GM23338 (cell line): Measurements from ENCODE around the gene ACOX1. TPM values are rescaled to one million over a fixed set of nuclear protein-coding genes. Genes with fewer than 3 reads are reported as not detected.

ENCODE experiments used
- ATAC-seq: fragments of 200-7000 bp; cut with Tn5 transposase; 3 replicates; pipeline ENCODE4 v1.9.1; 2020
- DNase-seq: peaks from one replicate; pipeline ENCODE4 v3.0.0-alpha.2; 2015; ENCODE audit warnings: low spot score
- H2AFZ ChIP-seq: fragments of 200-600 bp; sonication (generic); 2 replicates; pipeline ENCODE4 v1.8.0; 2016; ENCODE audit warnings: antibody characterized with exemption, mild to moderate bottlenecking, moderate library complexity
- H3F3A ChIP-seq: fragments of 200-600 bp; sonication (generic); replicated peaks from 2 replicates; pipeline ENCODE4 v1.8.0; 2017; ENCODE audit warnings: antibody characterized with exemption, mixed run types, low read depth
- H3K27ac ChIP-seq: fragments of 200-600 bp; sonication (generic); 2 replicates; pipeline ENCODE4 v1.6.1; 2016; ENCODE audit warnings: low read depth
- H3K27me3 ChIP-seq: fragments of 200-600 bp; sonication (generic); 2 replicates; pipeline ENCODE4 v1.8.0; 2016; ENCODE audit warnings: mild to moderate bottlenecking, mixed run types, moderate library complexity; ENCODE audit not compliant: insufficient read depth
- H3K36me3 ChIP-seq: fragments of 200-600 bp; sonication (generic); 2 replicates; pipeline ENCODE4 v1.8.0; 2016; ENCODE audit warnings: mild to moderate bottlenecking; ENCODE audit not compliant: insufficient read depth
- H3K4me1 ChIP-seq: fragments of 200-600 bp; sonication (generic); 2 replicates; pipeline ENCODE4 v1.8.0; 2016; ENCODE audit warnings: mild to moderate bottlenecking, moderate library complexity; ENCODE audit not compliant: insufficient read depth
- H3K4me2 ChIP-seq: fragments of 200-600 bp; sonication (generic); 2 replicates; pipeline ENCODE4 v1.7.1; 2017; ENCODE audit warnings: mixed run types
- H3K4me3 ChIP-seq: fragments of 200-600 bp; sonication (generic); 2 replicates; pipeline ENCODE4 v1.6.1; 2016; ENCODE audit warnings: mixed run types
- H3K79me2 ChIP-seq: fragments of 200-600 bp; sonication (generic); replicated peaks from 2 replicates; pipeline ENCODE4 v1.8.0; 2017; ENCODE audit warnings: mild to moderate bottlenecking; ENCODE audit not compliant: insufficient read depth
- H3K9me2 ChIP-seq: fragments of 200-600 bp; sonication (generic); 2 replicates; pipeline ENCODE4 v1.8.0; 2017; ENCODE audit not compliant: insufficient read depth
- H4K20me1 ChIP-seq: fragments of 200-600 bp; sonication (generic); replicated peaks from 2 replicates; pipeline ENCODE4 v1.8.0; 2017; ENCODE audit warnings: mild to moderate bottlenecking; ENCODE audit not compliant: insufficient read depth
- H3K27ac Mint-ChIP-seq: 2 replicates; pipeline ENCODE4 v1.8.0; 2020; ENCODE audit warnings: inconsistent platforms, mild to moderate bottlenecking, moderate library complexity, mixed read lengths
- H3K27me3 Mint-ChIP-seq: 3 replicates; pipeline ENCODE4 v1.8.0; 2022; ENCODE audit warnings: low read depth, mild to moderate bottlenecking, moderate library complexity, mixed read lengths, inconsistent platforms; ENCODE audit not compliant: insufficient read depth, poor library complexity
- H3K36me3 Mint-ChIP-seq: 3 replicates; pipeline ENCODE4 v1.8.0; 2021; ENCODE audit warnings: low read depth, mild to moderate bottlenecking, inconsistent platforms, moderate library complexity, mixed read lengths
- H3K4me1 Mint-ChIP-seq: 3 replicates; pipeline ENCODE4 v1.8.0; 2020; ENCODE audit warnings: mild to moderate bottlenecking, inconsistent platforms, mixed read lengths
- H3K4me3 Mint-ChIP-seq: 3 replicates; pipeline ENCODE4 v1.8.0; 2021; ENCODE audit warnings: moderate library complexity, mild to moderate bottlenecking, inconsistent platforms, mixed read lengths
- H3K9me3 Mint-ChIP-seq: 3 replicates; pipeline ENCODE4 v1.8.0; 2020; ENCODE audit warnings: moderate library complexity, mild to moderate bottlenecking, inconsistent platforms, mixed read lengths
- CREB1 ChIP-seq: fragments of 250-450 bp; sonication (Bioruptor Pico); IDR thresholded peaks from 2 replicates; pipeline ENCODE4 v1.5.0; 2020; ENCODE audit warnings: low read depth, mild to moderate bottlenecking, moderate library complexity
- EZH2 ChIP-seq: fragments of 200-600 bp; sonication (generic); IDR thresholded peaks from one replicate; pipeline ENCODE4 v1.8.0; 2017; ENCODE audit warnings: antibody characterized with exemption, mild to moderate bottlenecking, low read depth; ENCODE audit not compliant: unreplicated experiment
- EZH2phosphoT487 ChIP-seq: fragments of 200-600 bp; sonication (generic); IDR thresholded peaks from one replicate; pipeline ENCODE4 v1.8.1; 2018; ENCODE audit warnings: antibody characterized with exemption; ENCODE audit not compliant: unreplicated experiment
- JUNB ChIP-seq: IDR thresholded peaks from one replicate; pipeline ENCODE4 v1.6.1; 2016; ENCODE audit warnings: antibody characterized with exemption; ENCODE audit not compliant: unreplicated experiment
- NANOG ChIP-seq: IDR thresholded peaks from 2 replicates; pipeline ENCODE4 v1.6.1; 2016; ENCODE audit warnings: antibody characterized with exemption, borderline replicate concordance
- POLR2AphosphoS5 ChIP-seq: IDR thresholded peaks from 2 replicates; pipeline ENCODE4 v1.6.1; 2016; ENCODE audit warnings: antibody characterized with exemption, low read depth
- STAT1 ChIP-seq: IDR thresholded peaks from one replicate; pipeline ENCODE4 v1.6.1; 2016; ENCODE audit warnings: antibody characterized with exemption; ENCODE audit not compliant: unreplicated experiment
- ZNF114 ChIP-seq: fragments of 250-450 bp; sonication (Bioruptor Pico); IDR thresholded peaks from 2 replicates; pipeline ENCODE4 v1.5.0; 2020; ENCODE audit warnings: mild to moderate bottlenecking, moderate library complexity
- ZNF331 ChIP-seq: fragments of 250-450 bp; sonication (Bioruptor Pico); IDR thresholded peaks from 2 replicates; pipeline ENCODE4 v1.5.0; 2020; ENCODE audit warnings: low read depth, mild to moderate bottlenecking, moderate library complexity
- polyA plus RNA-seq: library from polyadenylated mRNA; unstranded; fragments of >200 nt; fragmentation: Nextera tagmentation; extraction: Ambion mirVana; gene quantifications from 2 replicates; pipeline ENCODE4 v1.2.1, GENCODE V29; 2016
- total RNA-seq: library from RNA; depleted of rRNA; stranded (reverse); fragments of >200 nt; shearing (Covaris generic); gene quantifications from 2 replicates; pipeline ENCODE4 v1.2.3, GENCODE V29; 2014
- TF ChIP-seq, protein P1 (sequence below): IDR thresholded peaks from 2 replicates; pipeline ENCODE4 v1.6.1; 2016; ENCODE audit warnings: antibody characterized with exemption
- TF ChIP-seq, protein P2 (sequence below): IDR thresholded peaks from one replicate; pipeline ENCODE4 v1.6.1; 2018; ENCODE audit warnings: antibody characterized with exemption; ENCODE audit not compliant: unreplicated experiment
- TF ChIP-seq, protein P3 (sequence below), 2 experiments: fragments of 200-600 bp in 1 of 2; sonication (generic) in 1 of 2; conservative IDR thresholded peaks; 2 replicates each; pipeline versions ENCODE4 v1.5.1 to v1.6.1; 2016 to 2017; ENCODE audit warnings: antibody characterized with exemption in 2 of 2, low read depth in 2 of 2, mild to moderate bottlenecking in 2 of 2, moderate library complexity in 1 of 2
- TF ChIP-seq, protein P4 (sequence below): fragments of 250-450 bp; sonication (Bioruptor Pico); IDR thresholded peaks from 2 replicates; pipeline ENCODE4 v1.5.0; 2020; ENCODE audit warnings: mild to moderate bottlenecking, moderate library complexity

The ACOX1 gene
- total and polyA plus RNA-seq, 2 experiments from 2014 or later, result 12.8 to 32.9 TPM

DNA sequence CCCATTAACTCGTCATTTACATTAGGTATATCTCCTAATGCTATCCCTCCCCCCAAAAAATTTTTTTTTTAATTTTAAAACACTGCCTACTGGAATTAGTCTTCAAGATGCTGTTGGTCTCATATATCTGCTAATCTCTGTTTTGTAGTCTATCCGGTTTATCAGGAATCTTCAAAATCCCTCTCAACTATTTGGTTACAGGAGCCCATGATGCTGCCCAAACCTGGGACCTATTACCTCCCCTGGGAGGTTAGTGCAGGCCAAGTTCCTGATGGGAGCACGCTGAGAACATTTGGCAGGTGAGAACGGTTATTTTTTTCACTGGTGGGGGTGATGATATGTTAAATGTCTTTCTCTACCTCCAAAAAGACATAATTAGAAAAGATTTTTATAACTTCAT, 7.0 kb upstream of the ACOX1 start:
- H3K36me3 Mint-ChIP-seq, result peaks cover 6% of the 10 kb centered on the region; the same call in 2 of the 3 replicates

More for the DNA sequence above, 7.0 kb upstream of the ACOX1 start:
- no peak overlapping the region for H3K4me3 ChIP-seq
- H3K4me1 ChIP-seq, result peaks cover 32% of the 10 kb centered on the region
- Mint-ChIP-seq H3K9me3 (no peaks in the 10 kb centered on the region), H3K27me3 (peaks cover 4% of the 10 kb centered on the region), H3K4me3 (no peak overlapping the region), H3K27ac (no peak overlapping the region), H3K4me1 (peaks cover 32% of the 10 kb centered on the region)
- peaks cover 28% of the 10 kb centered on the region for H3K79me2 ChIP-seq
- peaks cover 9% of the 10 kb centered on the region for H3F3A ChIP-seq
- no peak for TF ChIP-seq CREB1 (CRISPR knock-in tag)
- TF ChIP-seq, protein P1, sequence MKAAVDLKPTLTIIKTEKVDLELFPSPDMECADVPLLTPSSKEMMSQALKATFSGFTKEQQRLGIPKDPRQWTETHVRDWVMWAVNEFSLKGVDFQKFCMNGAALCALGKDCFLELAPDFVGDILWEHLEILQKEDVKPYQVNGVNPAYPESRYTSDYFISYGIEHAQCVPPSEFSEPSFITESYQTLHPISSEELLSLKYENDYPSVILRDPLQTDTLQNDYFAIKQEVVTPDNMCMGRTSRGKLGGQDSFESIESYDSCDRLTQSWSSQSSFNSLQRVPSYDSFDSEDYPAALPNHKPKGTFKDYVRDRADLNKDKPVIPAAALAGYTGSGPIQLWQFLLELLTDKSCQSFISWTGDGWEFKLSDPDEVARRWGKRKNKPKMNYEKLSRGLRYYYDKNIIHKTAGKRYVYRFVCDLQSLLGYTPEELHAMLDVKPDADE, result no peak
- no peak for TF ChIP-seq ZNF331
- TF ChIP-seq, protein P2, sequence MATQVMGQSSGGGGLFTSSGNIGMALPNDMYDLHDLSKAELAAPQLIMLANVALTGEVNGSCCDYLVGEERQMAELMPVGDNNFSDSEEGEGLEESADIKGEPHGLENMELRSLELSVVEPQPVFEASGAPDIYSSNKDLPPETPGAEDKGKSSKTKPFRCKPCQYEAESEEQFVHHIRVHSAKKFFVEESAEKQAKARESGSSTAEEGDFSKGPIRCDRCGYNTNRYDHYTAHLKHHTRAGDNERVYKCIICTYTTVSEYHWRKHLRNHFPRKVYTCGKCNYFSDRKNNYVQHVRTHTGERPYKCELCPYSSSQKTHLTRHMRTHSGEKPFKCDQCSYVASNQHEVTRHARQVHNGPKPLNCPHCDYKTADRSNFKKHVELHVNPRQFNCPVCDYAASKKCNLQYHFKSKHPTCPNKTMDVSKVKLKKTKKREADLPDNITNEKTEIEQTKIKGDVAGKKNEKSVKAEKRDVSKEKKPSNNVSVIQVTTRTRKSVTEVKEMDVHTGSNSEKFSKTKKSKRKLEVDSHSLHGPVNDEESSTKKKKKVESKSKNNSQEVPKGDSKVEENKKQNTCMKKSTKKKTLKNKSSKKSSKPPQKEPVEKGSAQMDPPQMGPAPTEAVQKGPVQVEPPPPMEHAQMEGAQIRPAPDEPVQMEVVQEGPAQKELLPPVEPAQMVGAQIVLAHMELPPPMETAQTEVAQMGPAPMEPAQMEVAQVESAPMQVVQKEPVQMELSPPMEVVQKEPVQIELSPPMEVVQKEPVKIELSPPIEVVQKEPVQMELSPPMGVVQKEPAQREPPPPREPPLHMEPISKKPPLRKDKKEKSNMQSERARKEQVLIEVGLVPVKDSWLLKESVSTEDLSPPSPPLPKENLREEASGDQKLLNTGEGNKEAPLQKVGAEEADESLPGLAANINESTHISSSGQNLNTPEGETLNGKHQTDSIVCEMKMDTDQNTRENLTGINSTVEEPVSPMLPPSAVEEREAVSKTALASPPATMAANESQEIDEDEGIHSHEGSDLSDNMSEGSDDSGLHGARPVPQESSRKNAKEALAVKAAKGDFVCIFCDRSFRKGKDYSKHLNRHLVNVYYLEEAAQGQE, result no peak
- no peak for TF ChIP-seq NANOG
- no peak for TF ChIP-seq JUNB
- TF ChIP-seq STAT1, result no peak
- TF ChIP-seq ZNF114 (CRISPR knock-in tag), result no peak
- TF ChIP-seq, protein P3, sequence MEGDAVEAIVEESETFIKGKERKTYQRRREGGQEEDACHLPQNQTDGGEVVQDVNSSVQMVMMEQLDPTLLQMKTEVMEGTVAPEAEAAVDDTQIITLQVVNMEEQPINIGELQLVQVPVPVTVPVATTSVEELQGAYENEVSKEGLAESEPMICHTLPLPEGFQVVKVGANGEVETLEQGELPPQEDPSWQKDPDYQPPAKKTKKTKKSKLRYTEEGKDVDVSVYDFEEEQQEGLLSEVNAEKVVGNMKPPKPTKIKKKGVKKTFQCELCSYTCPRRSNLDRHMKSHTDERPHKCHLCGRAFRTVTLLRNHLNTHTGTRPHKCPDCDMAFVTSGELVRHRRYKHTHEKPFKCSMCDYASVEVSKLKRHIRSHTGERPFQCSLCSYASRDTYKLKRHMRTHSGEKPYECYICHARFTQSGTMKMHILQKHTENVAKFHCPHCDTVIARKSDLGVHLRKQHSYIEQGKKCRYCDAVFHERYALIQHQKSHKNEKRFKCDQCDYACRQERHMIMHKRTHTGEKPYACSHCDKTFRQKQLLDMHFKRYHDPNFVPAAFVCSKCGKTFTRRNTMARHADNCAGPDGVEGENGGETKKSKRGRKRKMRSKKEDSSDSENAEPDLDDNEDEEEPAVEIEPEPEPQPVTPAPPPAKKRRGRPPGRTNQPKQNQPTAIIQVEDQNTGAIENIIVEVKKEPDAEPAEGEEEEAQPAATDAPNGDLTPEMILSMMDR (conservative IDR thresholded peaks at IDR 0.05; ENCODE audit: low read depth in 2 of 2), result no peak
- TF ChIP-seq EZH2, result no peak
- TF ChIP-seq EZH2phosphoT487, result no peak
- no peak for TF ChIP-seq POLR2AphosphoS5
- TF ChIP-seq, protein P4, sequence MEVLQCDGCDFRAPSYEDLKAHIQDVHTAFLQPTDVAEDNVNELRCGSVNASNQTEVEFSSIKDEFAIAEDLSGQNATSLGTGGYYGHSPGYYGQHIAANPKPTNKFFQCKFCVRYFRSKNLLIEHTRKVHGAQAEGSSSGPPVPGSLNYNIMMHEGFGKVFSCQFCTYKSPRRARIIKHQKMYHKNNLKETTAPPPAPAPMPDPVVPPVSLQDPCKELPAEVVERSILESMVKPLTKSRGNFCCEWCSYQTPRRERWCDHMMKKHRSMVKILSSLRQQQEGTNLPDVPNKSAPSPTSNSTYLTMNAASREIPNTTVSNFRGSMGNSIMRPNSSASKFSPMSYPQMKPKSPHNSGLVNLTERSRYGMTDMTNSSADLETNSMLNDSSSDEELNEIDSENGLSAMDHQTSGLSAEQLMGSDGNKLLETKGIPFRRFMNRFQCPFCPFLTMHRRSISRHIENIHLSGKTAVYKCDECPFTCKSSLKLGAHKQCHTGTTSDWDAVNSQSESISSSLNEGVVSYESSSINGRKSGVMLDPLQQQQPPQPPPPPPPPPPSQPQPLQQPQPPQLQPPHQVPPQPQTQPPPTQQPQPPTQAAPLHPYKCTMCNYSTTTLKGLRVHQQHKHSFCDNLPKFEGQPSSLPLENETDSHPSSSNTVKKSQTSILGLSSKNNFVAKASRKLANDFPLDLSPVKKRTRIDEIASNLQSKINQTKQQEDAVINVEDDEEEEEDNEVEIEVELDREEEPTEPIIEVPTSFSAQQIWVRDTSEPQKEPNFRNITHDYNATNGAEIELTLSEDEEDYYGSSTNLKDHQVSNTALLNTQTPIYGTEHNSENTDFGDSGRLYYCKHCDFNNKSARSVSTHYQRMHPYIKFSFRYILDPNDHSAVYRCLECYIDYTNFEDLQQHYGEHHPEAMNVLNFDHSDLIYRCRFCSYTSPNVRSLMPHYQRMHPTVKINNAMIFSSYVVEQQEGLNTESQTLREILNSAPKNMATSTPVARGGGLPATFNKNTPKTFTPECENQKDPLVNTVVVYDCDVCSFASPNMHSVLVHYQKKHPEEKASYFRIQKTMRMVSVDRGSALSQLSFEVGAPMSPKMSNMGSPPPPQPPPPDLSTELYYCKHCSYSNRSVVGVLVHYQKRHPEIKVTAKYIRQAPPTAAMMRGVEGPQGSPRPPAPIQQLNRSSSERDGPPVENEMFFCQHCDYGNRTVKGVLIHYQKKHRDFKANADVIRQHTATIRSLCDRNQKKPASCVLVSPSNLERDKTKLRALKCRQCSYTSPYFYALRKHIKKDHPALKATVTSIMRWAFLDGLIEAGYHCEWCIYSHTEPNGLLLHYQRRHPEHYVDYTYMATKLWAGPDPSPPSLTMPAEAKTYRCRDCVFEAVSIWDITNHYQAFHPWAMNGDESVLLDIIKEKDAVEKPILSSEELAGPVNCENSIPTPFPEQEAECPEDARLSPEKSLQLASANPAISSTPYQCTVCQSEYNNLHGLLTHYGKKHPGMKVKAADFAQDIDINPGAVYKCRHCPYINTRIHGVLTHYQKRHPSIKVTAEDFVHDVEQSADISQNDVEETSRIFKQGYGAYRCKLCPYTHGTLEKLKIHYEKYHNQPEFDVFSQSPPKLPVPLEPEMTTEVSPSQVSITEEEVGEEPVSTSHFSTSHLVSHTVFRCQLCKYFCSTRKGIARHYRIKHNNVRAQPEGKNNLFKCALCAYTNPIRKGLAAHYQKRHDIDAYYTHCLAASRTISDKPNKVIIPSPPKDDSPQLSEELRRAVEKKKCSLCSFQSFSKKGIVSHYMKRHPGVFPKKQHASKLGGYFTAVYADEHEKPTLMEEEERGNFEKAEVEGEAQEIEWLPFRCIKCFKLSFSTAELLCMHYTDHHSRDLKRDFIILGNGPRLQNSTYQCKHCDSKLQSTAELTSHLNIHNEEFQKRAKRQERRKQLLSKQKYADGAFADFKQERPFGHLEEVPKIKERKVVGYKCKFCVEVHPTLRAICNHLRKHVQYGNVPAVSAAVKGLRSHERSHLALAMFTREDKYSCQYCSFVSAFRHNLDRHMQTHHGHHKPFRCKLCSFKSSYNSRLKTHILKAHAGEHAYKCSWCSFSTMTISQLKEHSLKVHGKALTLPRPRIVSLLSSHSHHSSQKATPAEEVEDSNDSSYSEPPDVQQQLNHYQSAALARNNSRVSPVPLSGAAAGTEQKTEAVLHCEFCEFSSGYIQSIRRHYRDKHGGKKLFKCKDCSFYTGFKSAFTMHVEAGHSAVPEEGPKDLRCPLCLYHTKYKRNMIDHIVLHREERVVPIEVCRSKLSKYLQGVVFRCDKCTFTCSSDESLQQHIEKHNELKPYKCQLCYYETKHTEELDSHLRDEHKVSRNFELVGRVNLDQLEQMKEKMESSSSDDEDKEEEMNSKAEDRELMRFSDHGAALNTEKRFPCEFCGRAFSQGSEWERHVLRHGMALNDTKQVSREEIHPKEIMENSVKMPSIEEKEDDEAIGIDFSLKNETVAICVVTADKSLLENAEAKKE (CRISPR knock-in tag), result no peak
- no peaks in the 10 kb centered on the region for H4K20me1 ChIP-seq
- no peaks in the 10 kb centered on the region for H3K36me3 ChIP-seq
- ATAC-seq (no peak), DNase-seq (no peak)
- H3K9me2 ChIP-seq, result no peaks in the 10 kb centered on the region
- H2AFZ ChIP-seq, result no peak overlapping the region
- H3K27ac ChIP-seq, result no peak overlapping the region
- no peak overlapping the region for H3K4me2 ChIP-seq
- no peaks in the 10 kb centered on the region for H3K27me3 ChIP-seq
